ENCODE results near the gene TNS3.

Gene TNS3

DNA sequence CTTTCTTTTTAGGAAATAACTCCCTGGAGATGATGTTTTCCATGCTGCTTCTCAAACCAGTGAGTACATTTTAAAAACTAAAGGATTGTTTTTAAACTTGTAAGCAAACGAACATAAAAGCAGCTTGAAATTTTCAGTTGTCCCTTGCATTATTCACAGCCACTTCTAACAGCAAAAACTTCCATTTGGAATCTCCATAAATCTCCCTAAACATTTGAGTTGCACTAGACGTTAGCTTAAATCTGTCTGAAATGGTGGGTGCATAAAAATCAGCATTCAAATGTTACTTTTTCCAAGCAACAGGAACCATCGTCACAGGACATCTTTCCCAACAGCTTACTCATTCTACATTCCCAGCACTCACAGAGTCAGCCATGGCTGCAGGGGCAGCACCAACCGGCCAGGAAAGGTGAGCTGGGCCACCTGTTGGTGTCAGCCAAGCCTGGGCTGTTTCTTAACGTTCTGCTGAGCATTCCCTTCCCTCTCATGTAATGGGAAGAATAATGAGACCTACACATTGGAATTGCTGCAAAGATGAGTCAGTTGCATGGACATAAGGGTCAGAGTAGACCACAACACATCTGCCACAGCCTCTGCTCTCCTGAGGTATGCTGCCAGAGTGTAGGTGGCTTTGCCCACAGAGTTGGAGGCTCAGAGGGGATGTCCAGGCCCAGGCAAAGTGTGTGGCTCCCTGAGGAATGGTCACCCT lies 163.2 kb downstream of the TNS3 start:
- DNase-seq = no peak

GRCh38 chr7:47416492-47417480 lies 165.1 kb downstream of the TNS3 start:
- DNase-seq = no peak

- DNase-seq = no peak
Observed at GRCh38 chr7:47415318-47416212, 166.3 kb downstream of the TNS3 start.

DNA sequence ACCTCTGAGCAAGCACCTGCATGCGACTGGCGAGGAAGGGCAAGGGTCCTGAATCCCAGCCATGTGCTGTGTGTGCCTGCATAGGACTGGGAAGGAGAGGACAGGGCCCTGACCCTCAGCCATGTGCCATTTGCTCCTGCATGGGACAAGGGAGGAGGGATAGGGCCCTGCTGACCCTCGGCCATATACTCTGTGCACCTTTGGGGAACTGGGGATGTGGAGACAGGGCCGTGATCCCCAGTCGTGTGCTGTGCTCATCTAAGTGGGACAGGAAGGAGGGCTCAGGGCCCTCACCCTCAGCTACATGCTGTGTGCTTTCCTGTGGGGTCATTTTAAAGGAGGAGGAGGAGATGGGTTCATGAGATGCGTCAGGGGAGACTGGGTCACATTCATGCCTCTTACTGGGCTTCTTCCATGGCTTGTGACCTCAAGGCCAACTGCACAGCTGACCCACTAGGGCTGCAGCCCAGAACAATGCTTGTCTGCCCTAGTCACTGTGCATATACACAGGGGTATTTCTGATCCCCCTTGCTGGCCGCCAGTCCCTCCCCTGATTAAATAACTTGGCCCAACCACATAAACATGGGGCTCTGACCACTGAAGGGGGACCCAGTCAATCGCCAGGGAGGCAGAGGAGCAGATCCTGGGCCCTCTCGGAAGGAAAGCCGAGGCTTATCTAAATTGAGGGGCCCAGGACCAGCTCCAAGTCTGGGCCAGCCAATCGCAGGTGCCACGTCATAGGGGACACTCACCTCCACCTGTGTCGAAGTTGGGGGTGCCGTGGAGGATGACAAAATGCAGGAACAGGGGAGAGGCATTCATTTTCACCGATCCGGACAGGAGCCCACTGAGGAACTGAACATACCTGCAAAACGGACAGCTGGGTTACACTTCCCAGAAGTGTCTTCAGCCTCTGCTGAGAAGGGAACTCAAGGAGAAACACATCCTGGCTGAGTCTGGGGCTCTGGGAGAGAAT lies 167.3 kb downstream of the TNS3 start:
- no peak for DNase-seq

DNA sequence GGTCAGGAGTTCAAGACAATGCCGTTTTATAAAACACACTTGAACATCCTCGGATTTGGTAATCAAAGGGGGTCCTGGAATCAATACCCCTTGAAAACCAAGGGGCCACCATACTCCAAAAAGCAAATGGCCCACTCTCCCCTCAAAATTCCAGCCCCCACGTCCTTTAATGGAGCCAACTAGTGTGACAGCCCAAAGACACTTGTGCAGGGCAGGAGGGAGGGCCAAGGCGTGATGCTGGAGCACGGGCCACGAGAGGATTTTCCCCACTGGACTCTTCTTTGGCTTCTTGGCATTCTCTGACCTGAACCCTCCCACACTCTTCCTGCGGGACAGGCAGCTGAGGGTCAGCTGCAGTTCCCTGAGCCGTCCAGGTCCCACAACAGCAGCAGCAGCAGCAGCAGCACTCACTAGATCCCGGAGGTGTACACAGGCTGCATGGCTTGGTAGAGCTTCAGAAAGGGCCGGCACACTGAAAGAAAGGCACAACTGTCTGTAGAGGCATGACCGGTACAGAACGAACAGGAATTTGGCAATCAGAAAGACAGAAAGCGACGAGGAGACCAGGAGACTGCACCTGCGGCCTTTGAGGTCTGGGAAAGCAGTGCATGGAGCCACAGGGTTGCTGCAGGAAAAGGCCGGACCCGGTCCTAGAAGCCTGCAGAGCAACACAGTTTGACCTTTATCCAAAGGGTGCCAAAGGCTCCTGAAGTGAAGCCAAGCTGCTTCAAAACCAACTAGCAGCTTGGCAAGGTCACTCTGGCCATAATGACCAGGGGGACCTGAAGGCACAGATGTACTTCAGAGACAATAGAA lies 168.2 kb downstream of the TNS3 start:
- no peak for DNase-seq

- no peak for DNase-seq
Observed at GRCh38 chr7:47411901-47412300, 170.0 kb downstream of the TNS3 start.

- no peak for DNase-seq
Observed at GRCh38 chr7:47411281-47411869, 170.5 kb downstream of the TNS3 start.

DNA sequence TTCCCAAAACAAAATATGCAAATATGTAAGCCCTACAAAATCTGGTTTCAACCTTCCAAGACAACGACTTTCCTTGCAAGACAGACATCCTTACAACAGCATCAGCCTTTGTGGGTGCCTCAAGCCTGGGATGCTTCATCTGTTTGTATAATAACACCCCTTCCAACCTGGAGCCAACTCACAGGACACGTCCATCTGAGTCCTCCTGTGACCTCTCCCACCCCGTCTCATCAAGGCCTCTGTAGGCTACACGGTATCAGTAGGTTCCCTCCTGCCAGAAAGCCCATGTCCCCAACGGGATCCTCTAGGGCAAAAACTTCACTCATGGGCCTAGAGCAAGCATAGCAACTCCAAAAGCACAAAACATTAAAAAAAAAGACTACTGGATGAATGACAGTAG lies 173.2 kb downstream of the TNS3 start:
- DNase-seq = no peak

GRCh38 chr7:47407821-47408674 lies 173.9 kb downstream of the TNS3 start:
- DNase-seq = no peak

DNA sequence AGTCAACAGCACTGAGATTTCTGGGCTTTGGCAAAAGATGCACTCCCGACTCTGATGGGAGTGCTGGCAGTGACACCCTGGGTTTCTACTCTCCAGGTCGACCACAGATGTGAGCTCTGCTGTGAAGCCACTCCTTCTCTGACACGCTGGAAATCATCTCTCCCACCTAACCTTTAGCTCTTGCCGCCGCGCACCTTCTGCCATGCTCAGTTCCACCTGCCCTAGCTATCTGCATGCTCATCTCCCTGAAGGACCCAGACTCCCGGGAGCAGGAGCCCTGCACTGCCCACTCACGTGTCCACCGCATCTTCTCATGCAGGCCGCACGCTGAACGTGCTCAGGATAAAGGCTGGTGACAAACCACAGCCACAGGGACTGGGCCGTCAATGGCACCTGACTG lies 174.8 kb downstream of the TNS3 start:
- no peak for DNase-seq

DNA sequence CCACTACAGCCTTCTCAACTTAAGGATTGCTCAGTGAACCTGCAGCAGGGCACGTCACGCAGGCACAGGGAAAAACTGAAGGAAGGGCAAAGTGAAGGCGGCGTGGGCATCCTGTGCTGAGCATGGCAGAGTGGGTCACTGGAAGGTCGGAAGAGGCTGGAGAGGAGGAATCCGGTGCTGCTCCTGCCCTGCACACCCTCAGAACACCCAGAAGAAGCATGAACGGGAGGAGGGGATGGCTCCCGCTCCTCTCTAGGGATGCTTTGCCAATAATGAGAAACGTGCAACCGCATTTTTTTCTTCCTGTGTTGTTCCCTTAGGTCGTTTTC lies 175.1 kb downstream of the TNS3 start:
- DNase-seq = no peak

GRCh38 chr7:47405921-47406800 lies 175.8 kb downstream of the TNS3 start:
- no peak for DNase-seq

DNA sequence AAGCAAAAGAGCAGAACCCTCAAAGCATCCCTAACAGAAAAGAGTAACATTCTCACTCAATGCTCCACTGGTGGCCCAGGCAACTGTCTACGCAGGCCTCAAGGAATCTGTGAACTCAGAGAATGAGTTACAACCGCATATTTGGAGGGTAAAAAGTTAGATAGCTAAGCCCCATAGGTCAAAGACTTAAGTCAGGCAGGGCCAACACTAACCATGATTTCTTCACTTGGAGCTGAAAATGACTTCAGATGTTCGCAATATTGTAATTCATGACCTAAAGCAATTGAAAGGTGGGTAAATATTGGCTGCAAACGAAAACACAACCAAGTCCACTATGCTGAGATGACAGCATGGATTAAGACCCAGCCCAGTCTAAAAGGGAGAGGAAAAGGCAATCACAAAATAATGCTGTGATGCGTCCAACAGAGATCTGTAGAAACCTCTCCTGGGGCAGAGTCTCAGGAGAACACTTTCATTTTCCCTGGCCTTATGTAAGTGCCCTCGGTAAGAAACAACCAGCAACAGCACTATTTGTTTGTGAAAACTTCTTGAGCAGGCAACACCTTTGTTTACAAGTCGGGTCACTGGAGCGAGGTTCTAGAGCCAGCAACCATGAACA lies 176.5 kb downstream of the TNS3 start:
- DNase-seq = no peak

GRCh38 chr7:47404010-47404409 lies 177.9 kb downstream of the TNS3 start:
- no peak for DNase-seq

DNA sequence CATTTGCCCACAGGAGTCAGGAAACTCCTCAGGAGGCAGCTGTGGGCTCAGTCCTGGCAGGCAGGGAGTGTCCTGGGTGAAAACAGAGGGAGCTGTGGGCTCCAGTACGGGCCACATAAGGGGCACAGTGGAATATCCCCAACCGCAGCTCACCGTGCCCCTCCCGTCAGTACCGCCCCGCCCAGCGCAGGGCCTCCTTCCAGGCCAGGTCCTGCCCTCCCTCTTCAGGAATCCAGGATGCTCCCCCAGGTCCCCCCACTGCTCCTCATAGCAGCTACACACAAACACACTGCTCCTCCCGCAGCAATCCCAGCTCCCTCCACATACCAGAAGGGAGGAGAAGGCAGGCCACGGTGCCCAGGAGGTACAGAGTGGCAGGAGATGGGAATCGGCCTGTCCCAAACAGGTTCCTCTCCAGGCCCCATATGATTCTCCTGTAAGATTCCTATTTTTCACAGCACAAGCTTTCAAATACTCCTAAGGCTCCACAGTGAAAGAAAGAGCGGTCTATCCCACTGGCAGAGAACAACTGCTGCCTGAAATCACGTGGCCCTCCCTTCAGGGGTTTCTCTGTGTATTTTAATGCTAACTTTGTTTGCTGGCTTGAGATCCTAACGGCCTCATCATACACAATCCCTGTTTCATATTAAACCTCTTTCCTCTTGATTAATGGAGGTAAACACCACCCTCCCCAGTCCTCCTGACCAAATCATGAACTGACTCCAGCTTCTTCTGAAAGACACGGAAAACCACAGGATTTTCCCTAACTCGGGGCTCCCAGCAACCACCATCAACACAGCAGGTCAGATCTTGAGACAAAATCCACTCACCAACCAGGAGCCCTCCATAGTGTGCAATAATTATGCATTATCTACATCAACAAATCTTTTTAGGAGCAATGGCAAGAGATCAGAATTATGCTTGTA lies 178.7 kb downstream of the TNS3 start:
- no peak for DNase-seq

GRCh38 chr7:47401611-47402570 lies 180.0 kb downstream of the TNS3 start:
- no peak for DNase-seq
